GM12892 (cell line): ENCODE measurements around the gene GALNT13.

Experiments
- POLR2A ChIP-seq: IDR thresholded peaks from 2 replicates; pipeline ENCODE4 v1.6.1; 2011; ENCODE audit warnings: low read depth, low read length, control low read depth
- TAF1 ChIP-seq: IDR thresholded peaks from 2 replicates; pipeline ENCODE4 v1.6.1; 2011; ENCODE audit warnings: low read depth, mild to moderate bottlenecking, control low read depth, low read length, borderline replicate concordance

GRCh38 chr2:154242687-154243086, 371.0 kb downstream of the GALNT13 start:
- TF ChIP-seq POLR2A (no peak), TAF1 (no peak)
